Measurements from ENCODE around the gene BPIFB3.

The BPIFB3 gene

DNA sequence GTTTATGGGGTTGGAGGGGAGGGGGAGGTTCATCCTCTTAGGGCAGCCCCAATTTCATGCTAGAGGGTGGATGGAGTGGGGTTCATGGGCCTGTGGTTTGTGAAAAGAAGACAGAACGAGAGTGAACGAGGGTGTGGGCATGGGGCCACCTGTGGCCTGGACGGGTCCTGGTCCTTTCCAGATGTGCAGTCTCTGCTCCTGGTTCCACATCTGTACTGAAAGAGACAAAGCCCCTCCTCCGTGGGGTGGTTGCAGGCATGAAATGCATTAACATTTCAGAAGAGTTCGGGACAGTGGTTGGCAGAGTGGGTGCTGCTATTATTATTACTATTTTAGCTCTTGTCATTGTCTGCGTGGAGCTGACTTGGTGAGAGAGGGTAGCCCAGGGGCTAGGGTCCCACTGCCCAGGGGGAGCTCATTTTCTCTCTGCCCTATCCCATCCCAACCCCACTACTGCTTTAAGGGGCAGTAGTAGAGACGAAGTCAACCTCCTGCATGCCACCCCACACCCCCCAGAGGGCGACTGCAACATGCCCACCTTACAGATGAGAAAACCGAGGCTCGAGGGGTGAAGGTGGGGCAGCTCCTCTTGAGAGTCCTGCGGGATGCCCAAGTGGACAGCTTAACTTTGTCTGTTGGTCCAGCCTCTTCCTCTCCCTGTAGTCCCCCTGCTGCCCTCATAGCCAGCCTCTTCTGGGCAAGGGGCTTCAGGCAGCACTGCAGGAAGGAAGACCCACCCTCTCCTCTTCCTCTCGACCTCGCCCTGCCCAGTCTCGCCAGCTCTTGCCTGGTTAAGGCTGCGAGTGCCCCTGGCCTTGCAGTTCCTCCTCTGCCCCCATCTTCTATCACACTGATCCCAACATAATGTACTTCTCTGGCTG lies 37.8 kb upstream of the BPIFB3 start:
- DNase-seq, result no peak

DNA sequence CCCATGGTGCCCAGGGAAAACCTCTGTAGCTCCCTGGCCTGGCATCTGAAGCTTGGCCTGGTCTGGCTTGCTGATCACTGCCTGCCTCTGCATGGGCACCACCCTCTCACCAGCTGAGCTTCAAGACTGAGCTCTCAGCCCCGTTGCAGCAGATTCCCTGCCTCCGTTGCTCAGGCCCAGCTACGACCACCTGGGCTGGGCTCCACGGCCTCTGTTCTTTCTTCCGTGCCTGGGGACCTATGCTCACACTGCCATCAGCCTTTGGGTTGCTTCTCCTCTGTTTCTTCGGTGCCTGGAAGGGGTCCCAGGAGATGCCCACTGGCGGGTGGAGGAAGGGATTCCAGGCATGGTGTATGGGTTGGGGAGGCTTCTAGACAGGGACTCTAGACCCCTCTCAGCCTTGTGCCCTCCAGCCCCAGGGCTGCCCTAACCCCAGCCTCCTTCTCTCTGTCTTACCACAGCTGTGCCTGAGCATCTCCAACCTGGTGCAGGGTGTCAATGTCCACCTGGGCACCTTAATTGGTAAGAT lies 37.1 kb upstream of the BPIFB3 start:
- no peak for DNase-seq

GRCh38 chr20:33017542-33017941 lies 36.2 kb upstream of the BPIFB3 start:
- DNase-seq, result no peak

DNA sequence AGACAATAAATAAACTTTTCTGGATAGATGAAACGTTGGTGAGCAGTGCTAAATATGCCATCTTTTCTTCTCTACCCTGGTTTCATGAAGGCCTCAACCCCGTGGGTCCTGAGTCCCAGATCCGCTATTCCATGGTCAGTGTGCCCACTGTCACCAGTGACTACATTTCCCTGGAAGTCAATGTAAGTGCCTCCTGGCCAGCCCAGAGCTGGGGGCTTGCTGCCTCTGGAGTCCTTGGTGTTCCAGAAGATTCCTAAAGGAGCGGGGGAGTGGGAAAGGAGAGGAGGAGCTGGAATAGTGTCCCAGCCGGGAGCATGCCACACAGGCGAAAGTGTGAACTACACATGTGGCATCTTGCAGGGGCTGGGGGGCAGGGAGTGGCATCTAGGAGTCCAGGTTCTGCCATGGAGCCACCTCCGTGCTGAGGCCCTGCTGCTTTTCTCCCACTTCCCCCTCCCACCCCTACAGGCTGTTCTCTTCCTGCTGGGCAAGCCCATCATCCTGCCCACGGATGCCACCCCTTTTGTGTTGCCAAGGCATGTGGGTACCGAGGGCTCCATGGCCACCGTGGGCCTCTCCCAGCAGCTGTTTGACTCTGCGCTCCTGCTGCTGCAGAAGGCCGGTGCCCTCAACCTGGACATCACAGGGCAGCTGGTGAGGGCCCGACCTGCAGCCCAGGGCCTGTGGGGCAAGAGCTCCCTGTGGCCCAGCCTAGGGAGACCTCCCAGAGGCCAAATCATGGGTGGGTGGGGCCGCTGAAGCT lies 35.4 kb upstream of the BPIFB3 start:
- DNase-seq, result no peak

GRCh38 chr20:33019465-33020277 lies 34.0 kb upstream of the BPIFB3 start:
- no peak for DNase-seq

- DNase-seq, result no peak
These were observed 33.2 kb upstream of the BPIFB3 start for GRCh38 chr20:33020278-33021161.

DNA sequence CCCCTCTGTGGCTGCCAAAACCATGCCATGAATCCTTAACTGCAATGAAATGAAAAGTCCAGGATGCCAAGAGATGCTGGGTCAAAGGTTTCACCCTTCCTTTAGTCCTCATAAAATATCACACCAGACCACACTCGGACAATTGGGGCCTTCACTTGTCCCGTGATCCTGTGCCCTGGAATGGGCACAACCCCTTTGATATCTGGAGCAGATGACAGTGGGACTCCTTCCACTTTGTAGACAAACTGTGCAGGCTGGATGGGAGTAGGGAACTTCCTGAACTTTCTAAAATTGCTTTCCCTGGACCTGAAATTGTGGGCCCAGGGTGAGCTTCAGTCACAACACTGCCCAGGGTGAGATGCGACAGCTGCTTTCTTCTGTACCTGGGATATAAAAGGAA lies 31.8 kb upstream of the BPIFB3 start:
- no peak for DNase-seq

DNA sequence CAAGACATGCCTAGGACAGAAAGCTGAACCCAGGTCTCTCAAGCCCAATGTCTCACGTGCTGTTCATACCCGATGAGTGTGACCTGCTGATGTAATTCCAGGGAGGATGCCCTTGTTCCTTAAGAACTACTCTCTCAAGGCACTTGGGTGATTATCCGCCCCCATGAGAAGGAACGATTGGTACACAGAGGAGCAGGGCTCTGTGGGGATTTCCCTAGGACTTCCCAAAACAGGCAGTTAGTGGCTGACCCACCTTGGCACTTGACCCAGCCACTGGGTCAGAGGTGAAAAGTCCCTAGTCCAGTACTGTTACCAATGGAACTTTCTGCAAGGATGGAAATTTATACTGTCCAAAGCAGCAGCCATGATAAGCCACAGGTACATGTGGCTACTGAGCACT lies 31.4 kb upstream of the BPIFB3 start:
- no peak for DNase-seq

DNA sequence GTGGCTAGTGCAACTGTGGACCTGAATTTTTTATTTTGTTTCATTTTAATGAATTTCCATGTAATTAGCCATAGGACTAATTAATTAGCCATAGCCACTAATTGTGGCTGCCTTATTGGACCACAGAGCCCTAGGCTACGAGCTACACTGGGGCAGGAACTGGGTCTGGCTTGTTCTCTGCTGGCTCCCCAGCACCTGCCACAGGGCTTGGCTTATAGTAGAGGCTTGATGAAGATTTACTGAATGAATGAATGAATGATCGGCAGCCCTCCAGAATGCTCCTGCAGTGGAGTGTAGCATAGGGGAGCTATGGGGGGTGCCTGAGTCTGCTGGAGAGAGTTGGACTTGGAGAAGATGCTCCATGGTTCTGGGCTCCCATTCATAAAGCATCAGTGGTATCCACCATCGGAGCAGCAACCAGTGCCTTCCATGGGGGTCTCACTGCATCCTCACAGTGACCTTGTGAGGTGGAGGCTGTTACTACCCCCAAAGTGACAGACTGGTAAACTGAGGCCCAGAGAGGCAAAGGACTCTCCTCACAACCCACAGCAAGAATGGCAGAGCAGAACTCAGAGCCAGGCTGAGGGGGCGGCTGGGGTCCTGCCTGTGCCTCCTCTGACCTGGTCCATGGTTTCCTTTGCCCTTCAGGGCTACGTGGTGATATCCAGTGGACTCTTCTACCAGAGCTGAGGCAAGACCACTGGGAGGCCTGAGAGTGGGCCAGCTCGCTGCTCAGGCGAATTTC lies 30.8 kb upstream of the BPIFB3 start:
- no peak for DNase-seq

GRCh38 chr20:33023439-33024242 lies 30.1 kb upstream of the BPIFB3 start:
- no peak for DNase-seq

- no peak for DNase-seq
These were observed 29.5 kb upstream of the BPIFB3 start for GRCh38 chr20:33024243-33024560.

DNA sequence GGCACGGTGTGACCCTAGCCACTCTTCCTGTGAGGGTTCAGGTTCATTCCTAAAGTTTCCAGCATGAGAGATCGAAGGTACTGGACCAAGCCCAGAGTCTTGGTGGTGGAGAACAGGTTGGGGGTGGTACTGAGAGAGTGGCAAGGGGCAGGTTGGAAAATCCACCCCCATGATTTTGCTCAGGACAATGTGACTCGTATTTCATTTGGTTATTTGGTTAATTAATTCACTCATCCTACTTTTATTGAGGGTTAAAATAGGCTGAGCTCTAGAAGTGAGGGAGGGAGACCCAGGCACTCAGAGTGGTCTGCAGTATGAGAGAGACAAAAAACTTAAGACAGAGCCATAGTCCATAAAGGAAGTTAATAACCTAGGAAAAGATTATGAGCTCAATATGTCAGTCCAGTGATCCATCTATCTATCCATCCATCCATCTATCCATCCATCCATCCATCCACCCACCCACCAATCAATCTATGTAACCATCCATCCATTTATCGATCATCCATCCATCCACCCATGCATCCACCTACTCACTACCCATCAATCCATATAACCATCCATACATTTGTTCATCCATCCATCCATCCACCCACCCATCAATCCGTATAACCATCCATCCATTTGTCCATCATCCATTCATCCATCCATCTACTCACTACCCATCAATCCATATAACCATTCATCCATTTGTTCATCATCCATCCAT lies 28.9 kb upstream of the BPIFB3 start:
- DNase-seq, result no peak

- no peak for DNase-seq
These were observed 28.3 kb upstream of the BPIFB3 start for GRCh38 chr20:33025318-33025876.

GRCh38 chr20:33026072-33026778 lies 27.5 kb upstream of the BPIFB3 start:
- DNase-seq, result no peak

DNA sequence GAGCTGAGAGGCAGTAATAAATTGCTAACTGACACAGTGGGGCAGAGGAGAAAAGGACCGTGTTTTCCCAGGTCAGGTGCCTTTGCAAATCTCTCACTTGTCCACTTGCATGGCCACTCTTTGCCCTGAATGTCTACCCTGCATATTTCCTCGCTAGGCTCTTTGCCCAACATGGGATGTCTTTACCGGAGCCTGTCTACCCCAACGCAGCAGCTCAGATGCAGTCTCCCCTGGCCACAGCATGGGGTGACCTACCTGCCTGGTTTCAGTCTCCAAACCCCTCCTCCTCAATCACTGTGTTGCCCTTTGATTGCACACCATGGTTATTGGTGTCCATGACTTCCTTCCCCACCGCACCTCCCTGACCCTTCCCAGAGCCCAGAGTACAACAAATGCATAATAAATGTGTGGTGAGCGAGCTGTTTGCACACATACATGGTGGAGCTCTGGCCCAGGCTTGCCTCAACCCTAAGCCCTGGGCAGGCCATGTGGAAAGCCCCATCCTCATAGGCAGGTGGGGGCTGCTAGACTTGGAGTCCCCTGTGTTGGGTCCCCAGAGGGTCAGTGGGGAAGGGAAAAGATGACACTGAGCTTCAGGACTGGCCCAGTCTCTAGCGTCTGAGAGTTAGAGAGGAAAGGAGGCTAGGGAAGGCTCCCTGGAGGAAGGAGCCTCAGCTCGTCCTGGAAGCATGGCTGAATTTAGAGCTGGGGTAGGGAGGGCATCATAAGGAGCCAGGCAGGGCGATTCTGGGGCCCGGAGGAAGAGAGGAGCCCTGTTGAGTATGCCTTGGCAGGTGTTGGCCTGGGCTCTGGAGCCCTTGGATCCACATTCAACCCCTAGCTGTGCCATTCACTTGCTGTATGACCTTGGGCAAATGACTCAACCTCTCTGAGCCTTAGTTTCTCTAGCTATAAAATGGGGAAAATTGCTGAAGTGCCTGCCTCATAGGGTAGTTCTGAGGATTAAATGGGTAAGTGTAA lies 26.6 kb upstream of the BPIFB3 start:
- DNase-seq, result no peak

DNA sequence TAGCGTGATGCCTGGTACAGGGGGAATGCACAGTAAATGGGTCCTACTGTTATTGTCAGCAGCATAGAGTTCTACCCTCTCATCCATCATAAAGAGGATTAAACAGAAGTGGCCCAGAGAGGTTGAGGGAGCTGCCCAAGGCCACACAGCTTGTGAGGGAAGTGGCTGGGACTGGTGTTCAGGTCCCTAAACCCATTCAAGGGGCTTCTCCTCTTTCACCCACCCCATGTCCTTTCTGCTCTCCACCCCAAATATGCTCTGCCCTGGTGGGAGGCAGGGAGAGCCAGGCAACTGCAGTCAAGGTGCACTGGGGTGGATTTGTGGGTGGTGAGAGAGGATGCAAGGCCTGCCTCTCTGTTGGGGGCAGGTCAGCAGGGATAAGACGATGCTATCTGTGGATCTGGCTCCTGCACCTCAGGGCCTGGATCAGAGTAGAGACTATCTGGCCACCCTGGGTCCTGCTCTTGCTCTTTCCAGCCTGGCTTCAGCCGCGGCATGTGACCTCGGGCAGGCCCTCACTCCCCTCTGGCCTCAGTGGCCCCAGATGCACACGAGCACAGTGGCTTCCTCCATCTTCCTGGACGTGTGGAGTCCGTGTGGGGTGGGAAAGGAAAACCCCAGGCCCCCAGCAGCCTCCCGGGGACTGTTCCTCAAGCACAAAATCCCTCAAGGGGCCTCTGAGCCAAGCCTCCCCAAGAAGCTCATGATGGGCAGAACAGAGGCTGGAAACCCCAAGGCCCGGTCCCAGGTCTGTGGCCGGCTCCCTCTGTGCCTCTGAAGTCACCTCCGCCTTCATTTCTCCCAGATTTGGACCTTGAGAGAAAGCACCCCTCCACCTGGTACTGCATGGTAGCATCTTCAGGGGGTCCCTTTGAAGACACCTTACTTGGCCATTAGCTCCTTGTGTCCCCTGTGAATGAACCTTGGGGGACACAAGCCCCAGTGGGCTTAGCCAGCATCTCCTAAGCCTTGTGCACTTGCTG lies 25.6 kb upstream of the BPIFB3 start:
- DNase-seq, result no peak

Measured in CD4-positive, alpha-beta T cell treated with Interleukin-21 for 1 hour (primary cell).